Activated CD4-positive, alpha-beta T cell treated with anti-CD3 and anti-CD28 coated beads, Interleukin-10, Interleukin-2, amounts not matched to agents 100 ng/mL and 50 ng/mL, durations not matched to agents 16 hours and 8 hours (primary cell): ENCODE data around the gene NR1I3.
A peak's percentile ranks its signal among the peaks of the same experiment; 100 is the strongest.

Source experiments
- DNase-seq: peaks from one replicate; pipeline ENCODE4 v3.0.0-alpha.2; 2020

Gene NR1I3

GRCh38 chr1:161192476-161193465 is 45.2 kb downstream of the NR1I3 start:
- DNase-seq = peak; percentile 81

GRCh38 chr1:161191971-161192370 is 46.0 kb downstream of the NR1I3 start:
- no peak for DNase-seq

- no peak for DNase-seq
These were observed 47.0 kb downstream of the NR1I3 start for GRCh38 chr1:161190962-161191521.

GRCh38 chr1:161189036-161189435 is 49.0 kb downstream of the NR1I3 start:
- no peak for DNase-seq

- DNase-seq = no peak
These were observed 49.6 kb downstream of the NR1I3 start for GRCh38 chr1:161188381-161188780.

- no peak for DNase-seq
These were observed 50.7 kb downstream of the NR1I3 start for GRCh38 chr1:161187311-161187710.

- DNase-seq = no peak
These were observed 52.2 kb downstream of the NR1I3 start for GRCh38 chr1:161185732-161186311.

- peak; percentile 89 for DNase-seq
These were observed 52.7 kb downstream of the NR1I3 start for GRCh38 chr1:161185282-161185682.

- DNase-seq = peak; percentile 91
These were observed 55.8 kb downstream of the NR1I3 start for GRCh38 chr1:161182214-161182613.

GRCh38 chr1:161180639-161181038 is 57.4 kb downstream of the NR1I3 start:
- DNase-seq = peak; percentile 42

- DNase-seq = no peak
These were observed 58.3 kb downstream of the NR1I3 start for GRCh38 chr1:161179698-161180097.
